Duodenal mucosa (tissue), 2 donors: ENCODE measurements around the gene TNRC18.

Experiments
- H3K27ac ChIP-seq: one replicate; pipeline ENCODE4 v1.7.0; 2013; ENCODE audit warnings: low read depth, low read length
- H3K27me3 ChIP-seq, 2 donors: one replicate each; pipeline ENCODE4 v1.7.0; 2013; ENCODE audit warnings: low read length in 2 of 2, control low read depth in 1 of 2; ENCODE audit not compliant: insufficient read depth in 2 of 2, control insufficient read depth in 1 of 2
- H3K36me3 ChIP-seq, 2 donors: one replicate each; pipeline ENCODE4 v1.7.0; 2013; ENCODE audit warnings: low read length in 2 of 2, control low read depth in 1 of 2; ENCODE audit not compliant: insufficient read depth in 2 of 2, control insufficient read depth in 1 of 2
- H3K4me1 ChIP-seq, 2 donors: one replicate each; pipeline ENCODE4 v1.7.0; 2013; ENCODE audit warnings: low read length in 2 of 2, control low read depth in 1 of 2; ENCODE audit not compliant: insufficient read depth in 2 of 2, control insufficient read depth in 1 of 2
- H3K4me3 ChIP-seq, 2 donors: one replicate each; pipeline ENCODE4 v1.7.0; 2013; ENCODE audit warnings: low read length in 2 of 2, low read depth in 1 of 2
- H3K9ac ChIP-seq, 2 donors: one replicate each; pipeline ENCODE4 v1.7.0; 2013; ENCODE audit warnings: low read length in 2 of 2, low read depth in 1 of 2
- H3K9me3 ChIP-seq, 2 donors: one replicate each; pipeline ENCODE4 v1.7.0; 2013; ENCODE audit warnings: low read length in 2 of 2, control low read depth in 1 of 2; ENCODE audit not compliant: control insufficient read depth in 1 of 2

Gene TNRC18

DNA sequence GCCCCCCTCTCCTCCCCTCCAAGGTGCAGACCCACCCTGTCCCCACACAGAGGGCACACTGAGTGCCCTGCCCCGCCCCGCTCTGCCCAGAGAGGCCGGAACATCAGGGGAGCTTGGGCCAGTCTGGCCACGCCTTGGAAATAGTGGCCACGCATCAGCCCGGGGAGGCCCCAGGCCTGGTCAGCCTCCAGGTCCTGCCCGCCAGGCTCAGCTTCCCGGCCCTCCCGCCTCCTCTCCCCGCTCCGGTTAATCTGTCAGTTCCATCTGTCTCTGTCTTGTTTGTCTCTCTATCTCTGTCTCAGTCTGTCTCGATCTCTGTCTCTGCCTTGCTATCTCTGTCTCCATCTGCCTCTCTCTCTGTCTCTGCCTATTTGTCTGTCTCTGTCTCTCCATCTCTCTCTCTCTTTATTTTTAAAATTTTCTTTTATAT is 28.9 kb upstream of the TNRC18 start:
- no peaks in the 10 kb centered on the region for H3K27me3 ChIP-seq
- no peak overlapping the region for H3K9ac ChIP-seq
- H3K36me3 ChIP-seq, result no peaks in the 10 kb centered on the region
- no peaks in the 10 kb centered on the region for H3K4me1 ChIP-seq
- H3K4me3 ChIP-seq, result no peak overlapping the region
- no peak overlapping the region for H3K27ac ChIP-seq
- no peaks in the 10 kb centered on the region for H3K9me3 ChIP-seq

DNA sequence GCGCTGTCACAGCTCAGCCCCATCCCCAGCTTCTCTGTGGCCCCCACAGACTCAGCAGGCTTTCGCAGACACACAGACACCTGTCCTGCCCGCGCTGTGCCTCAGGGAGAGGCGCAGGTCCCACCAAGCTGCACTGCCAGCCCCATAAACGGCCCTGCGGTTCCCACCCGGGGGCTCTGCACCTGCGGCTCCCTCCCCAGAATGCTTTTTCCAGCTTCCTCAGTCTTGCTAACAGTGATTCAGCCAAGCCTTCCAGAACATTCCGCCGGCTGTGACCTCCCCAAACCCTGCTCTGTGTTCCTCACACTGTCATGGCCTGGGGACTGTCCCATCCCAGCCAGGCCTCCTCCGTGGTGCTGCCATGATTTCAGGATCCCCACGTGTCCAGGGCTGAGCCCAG is 27.8 kb upstream of the TNRC18 start:
- no peaks in the 10 kb centered on the region for H3K4me1 ChIP-seq
- H3K27ac ChIP-seq, result no peak overlapping the region
- H3K9me3 ChIP-seq, result no peaks in the 10 kb centered on the region
- no peak overlapping the region for H3K9ac ChIP-seq
- H3K36me3 ChIP-seq, result no peaks in the 10 kb centered on the region
- no peaks in the 10 kb centered on the region for H3K27me3 ChIP-seq
- no peak overlapping the region for H3K4me3 ChIP-seq

DNA sequence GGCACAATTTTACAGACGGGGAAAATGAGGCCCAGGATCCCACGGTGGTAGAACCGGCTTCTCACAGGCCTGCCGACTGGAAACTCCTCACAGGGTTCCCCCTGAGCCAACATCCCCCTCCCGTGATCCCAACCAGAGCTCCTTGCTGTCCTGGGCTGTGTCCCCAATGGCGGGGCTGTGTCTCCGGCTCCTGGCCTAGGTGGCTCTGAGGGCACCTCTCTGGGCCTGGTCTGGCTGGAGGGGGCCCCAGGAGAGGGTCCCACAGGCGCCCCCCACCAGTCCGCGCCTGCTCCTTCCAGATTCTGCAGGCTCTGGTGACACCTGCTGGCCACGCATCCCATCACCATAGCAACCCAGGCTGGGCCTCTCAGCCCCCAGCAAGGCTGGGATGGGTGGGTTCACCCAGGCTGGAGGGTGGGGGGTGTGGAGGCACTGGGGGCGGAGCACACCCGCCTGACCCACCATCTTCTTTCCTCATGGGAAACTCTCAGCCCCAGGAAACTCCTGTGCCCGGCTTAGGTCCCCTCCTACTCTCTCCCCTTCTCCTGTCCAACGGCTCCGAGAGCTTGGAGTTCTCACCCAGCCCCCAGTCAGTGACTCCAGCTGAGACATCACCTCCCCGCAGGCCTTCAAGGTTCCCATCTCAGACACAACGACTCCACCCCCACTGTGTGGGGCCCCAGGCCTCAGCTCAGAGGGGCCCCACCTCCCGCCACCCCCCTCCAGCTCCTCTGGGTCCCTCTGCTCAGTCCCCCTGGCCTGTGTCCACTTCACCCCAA is 27.1 kb upstream of the TNRC18 start:
- Histone ChIP-seq H3K4me3 (no peak overlapping the region), H3K9me3 (no peaks in the 10 kb centered on the region), H3K27ac (no peak overlapping the region)

DNA sequence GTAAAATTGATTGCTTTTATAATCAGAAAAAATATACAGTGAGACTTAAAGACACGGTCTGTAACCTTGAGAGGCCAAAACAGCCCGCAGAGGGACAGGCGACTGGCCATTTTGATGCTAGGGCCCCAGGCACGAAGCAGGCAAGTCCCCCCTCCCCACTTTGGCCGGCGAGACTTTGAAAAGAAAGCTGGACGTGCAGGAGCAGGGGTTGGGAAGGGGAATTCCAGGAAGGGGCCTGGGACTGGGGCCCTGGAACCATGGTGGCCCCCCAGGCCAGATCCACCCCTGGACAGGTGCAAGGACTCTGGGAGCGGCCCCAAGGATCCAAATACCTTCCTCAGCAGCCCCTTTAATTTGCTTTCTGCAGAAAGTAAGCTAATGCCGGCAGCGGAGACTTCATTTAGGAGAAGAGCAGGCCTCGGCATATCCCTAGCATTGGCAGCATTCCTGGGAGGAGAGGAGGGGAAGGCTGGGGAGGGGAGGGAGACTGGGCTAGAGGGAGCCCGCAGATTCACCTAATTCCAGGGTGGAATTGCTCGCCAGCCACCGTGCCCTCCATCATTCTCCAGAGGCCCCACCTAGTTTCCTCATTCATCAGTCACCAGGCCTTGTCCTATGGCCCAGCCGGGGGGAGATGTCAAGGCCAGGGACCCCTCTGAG is 24.9 kb upstream of the TNRC18 start:
- no peak overlapping the region for H3K9ac ChIP-seq
- H3K36me3 ChIP-seq, result no peaks in the 10 kb centered on the region
- H3K4me1 ChIP-seq, result no peaks in the 10 kb centered on the region
- no peak overlapping the region for H3K4me3 ChIP-seq
- H3K27ac ChIP-seq, result no peak overlapping the region
- H3K27me3 ChIP-seq, result no peaks in the 10 kb centered on the region
- H3K9me3 ChIP-seq, result no peaks in the 10 kb centered on the region

More for the DNA sequence above, 27.1 kb upstream of the TNRC18 start:
- Histone ChIP-seq H3K27me3 (no peaks in the 10 kb centered on the region), H3K4me1 (no peaks in the 10 kb centered on the region), H3K36me3 (no peaks in the 10 kb centered on the region), H3K9ac (no peak overlapping the region)

DNA sequence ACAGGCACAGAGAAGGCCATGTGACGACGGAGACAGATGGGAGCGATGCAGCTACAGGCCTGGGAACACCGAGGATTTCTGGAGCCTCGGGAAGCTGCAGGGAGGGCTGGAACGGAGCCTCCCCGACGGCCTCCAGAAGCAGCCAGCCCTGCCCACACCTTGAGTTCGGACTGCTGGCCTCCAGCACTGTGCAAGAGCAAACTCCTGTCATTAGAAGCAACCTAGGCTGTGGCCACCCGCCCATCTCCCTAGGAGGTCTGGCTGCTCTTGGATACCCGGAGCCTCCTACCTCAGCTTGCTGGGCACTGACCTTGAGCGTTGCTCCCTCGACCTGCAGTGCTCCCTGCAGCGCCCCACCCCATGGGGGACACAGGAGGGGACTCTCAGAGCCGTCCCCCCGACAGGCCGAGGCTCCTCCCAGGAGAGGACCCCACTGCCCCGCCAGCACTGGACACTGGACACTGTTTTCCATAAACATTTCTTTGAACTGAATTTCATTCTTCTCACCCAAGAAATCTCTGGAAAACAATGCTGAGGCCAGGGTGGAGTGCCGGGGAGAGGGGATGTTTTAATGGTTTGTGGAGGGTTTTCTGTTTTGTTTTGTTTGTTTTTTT is 22.5 kb upstream of the TNRC18 start:
- Histone ChIP-seq H3K4me3 (no peak overlapping the region), H3K27me3 (no peaks in the 10 kb centered on the region), H3K36me3 (no peaks in the 10 kb centered on the region), H3K9ac (no peak overlapping the region), H3K27ac (no peak overlapping the region), H3K4me1 (no peaks in the 10 kb centered on the region), H3K9me3 (no peaks in the 10 kb centered on the region)

DNA sequence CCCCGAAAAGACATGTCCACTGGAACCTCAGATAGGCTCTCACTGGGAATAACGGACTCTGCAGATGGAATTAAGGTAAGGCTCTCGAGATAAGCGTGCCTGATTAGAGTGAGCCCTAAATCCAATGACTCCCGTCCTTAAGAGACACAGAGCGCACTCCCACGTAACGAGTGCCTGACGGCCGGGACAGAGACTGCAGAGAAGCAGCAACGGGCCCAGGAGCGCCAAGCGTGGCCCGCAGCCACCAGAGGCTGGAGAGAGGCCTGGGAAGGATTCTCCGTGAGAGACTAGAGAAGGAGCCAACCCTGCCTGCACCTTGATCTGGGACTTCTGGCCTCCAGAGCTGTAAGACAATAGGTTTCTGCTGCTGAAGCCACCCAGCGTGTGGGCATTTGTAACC is 20.0 kb upstream of the TNRC18 start:
- H3K9ac ChIP-seq, result no peak overlapping the region
- no peaks in the 10 kb centered on the region for H3K27me3 ChIP-seq
- no peak overlapping the region for H3K27ac ChIP-seq
- H3K4me1 ChIP-seq, result no peaks in the 10 kb centered on the region
- H3K9me3 ChIP-seq, result no peaks in the 10 kb centered on the region
- no peaks in the 10 kb centered on the region for H3K36me3 ChIP-seq
- H3K4me3 ChIP-seq, result no peak overlapping the region

DNA sequence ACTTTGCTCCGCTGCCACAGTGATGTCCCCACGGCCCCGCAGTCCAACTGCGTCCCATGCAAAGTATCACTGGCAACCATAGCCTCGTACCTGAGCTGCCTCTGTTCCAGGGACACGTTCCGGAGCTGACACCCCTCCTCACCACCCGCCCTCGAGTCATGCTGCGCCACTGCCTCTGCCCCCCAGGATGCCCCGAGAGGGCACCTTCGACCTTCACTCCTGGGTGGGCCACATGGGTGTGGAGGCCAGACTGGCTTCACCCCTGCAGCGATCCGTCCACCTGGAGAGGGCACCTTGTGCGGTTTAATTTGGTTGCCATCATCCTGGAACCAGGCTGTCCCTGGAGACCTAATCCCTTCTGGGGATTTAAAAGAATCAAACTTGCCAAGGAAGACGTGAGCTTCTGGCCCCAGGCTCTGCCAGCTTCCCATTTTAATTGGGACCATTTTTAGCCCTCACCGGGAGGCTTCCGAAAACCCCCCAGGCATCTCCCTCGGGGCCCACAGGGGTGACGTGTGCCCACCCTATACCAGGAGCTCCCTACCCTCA is 19.2 kb upstream of the TNRC18 start:
- no peaks in the 10 kb centered on the region for H3K9me3 ChIP-seq
- H3K27me3 ChIP-seq, result no peaks in the 10 kb centered on the region
- H3K9ac ChIP-seq, result no peak overlapping the region
- H3K27ac ChIP-seq, result no peak overlapping the region
- H3K36me3 ChIP-seq, result no peaks in the 10 kb centered on the region
- H3K4me3 ChIP-seq, result no peak overlapping the region
- no peaks in the 10 kb centered on the region for H3K4me1 ChIP-seq

DNA sequence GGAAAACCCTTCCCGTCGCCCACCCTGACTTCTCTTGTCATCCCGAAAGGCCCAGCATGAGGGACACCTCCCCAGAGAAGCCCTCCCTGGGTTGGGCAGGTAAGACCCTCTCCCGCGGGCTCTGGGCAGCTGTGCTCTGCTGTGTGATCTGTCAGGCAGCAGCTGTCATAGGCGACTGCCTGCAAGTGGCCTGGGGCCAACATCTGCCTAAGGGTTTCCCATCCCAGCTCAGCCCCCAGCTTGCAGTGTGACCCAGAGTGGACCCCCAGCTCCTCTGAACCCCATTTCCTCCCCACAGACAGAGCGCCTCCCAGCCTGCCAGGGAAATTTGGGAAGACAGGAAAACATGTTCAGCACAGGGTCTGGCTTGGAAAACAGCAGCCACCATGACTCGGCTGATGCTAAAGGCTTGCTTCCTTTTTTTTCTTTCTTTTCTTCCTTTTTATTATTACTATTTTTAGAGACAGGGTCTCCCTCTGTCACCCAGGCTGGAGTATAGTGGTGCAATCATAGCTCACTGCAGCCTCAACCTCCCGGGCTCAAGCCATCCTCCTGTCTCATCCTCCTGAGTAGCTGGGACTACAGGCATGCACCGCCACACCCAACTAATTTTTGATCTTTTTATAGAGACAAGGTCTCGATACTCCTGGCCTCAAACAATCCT is 18.3 kb upstream of the TNRC18 start:
- H3K9ac ChIP-seq, result no peak overlapping the region
- no peaks in the 10 kb centered on the region for H3K36me3 ChIP-seq
- H3K9me3 ChIP-seq, result peaks cover 0 to 4% of the 10 kb centered on the region in 2 donors
- no peak overlapping the region for H3K4me3 ChIP-seq
- no peaks in the 10 kb centered on the region for H3K4me1 ChIP-seq
- H3K27me3 ChIP-seq, result no peaks in the 10 kb centered on the region
- H3K27ac ChIP-seq, result no peak overlapping the region

DNA sequence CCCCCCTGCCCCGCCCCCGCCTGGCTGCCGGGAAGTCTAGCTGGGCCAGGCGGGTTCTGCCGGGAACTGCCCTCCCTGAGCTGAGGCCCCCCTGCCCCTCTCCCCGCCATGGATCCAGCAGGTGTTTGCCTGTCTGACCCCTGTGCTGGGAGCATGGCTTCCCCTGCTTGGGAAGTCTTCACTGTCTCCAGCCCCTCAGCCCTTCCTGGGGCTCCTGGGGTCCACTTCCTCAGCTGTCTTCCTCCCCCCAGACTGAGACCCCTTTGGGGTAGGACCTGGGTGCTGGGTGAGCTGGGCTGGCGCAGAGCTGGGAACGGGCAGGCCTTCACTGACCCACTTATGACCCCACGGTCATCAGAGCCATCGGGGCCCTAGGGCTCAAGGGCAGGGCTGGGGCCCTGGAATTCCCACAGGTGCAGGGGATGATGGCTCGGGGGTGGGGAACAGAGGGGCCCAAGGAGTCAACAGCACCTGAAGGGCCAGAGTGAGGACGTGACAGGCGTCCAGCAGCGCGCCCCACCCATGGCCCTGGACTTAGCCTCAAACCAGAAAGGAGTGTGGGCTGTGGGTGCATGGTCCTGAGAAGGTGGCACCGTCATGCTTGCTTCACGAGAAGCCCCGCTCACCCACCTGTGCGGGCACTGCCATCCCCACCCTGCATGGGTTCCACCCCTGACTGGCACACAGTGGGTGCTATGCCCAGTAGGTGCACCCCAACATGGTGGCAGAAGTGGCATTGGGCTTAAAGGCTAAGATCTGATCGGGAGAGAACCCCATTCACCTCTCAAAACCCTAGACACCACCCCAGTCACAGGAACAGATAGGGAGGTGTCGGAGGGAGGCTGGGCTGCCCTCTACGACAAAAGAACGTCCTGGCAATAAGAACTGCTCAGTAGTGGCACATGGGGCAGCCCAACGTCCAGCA is 16.2 kb upstream of the TNRC18 start:
- Histone ChIP-seq H3K4me1 (no peaks in the 10 kb centered on the region), H3K4me3 (no peak overlapping the region), H3K9me3 (peaks cover 0 to 4% of the 10 kb centered on the region in 2 donors), H3K27me3 (no peaks in the 10 kb centered on the region), H3K9ac (no peak overlapping the region), H3K36me3 (no peaks in the 10 kb centered on the region), H3K27ac (no peak overlapping the region)
